Measurements from ENCODE around the gene GNGT1.

GNGT1 gene

GRCh38 chr7:93958216-93958615 is 51.8 kb downstream of the GNGT1 start:
- TF ChIP-seq OSR1 (CRISPR knock-in tag; IDR thresholded peaks at IDR 0.05): no peak
- TF ChIP-seq ARNTL (CRISPR knock-in tag; IDR thresholded peaks at IDR 0.05; ENCODE audit: borderline replicate concordance, low read depth): no peak
- TF ChIP-seq ISL1 (CRISPR knock-in tag; IDR thresholded peaks at IDR 0.05): no peak
- no peak for TF ChIP-seq CSRNP3 (CRISPR knock-in tag; IDR thresholded peaks at IDR 0.05)
- TF ChIP-seq ZC3H10 (CRISPR knock-in tag; IDR thresholded peaks at IDR 0.05): no peak
- no peak for TF ChIP-seq ZFP3 (CRISPR knock-in tag; IDR thresholded peaks at IDR 0.05)
- no peak for TF ChIP-seq CREB5 (CRISPR knock-in tag; IDR thresholded peaks at IDR 0.05; ENCODE audit: low read depth)
- no peak for TF ChIP-seq RARB (CRISPR knock-in tag; IDR thresholded peaks at IDR 0.05)
- TF ChIP-seq TOX (CRISPR knock-in tag; IDR thresholded peaks at IDR 0.05; ENCODE audit: borderline replicate concordance): no peak
- ATAC-seq: peak; percentile 83

- ATAC-seq: peak; percentile 73
- no peak for TF ChIP-seq ZNF565 (CRISPR knock-in tag; conservative IDR thresholded peaks at IDR 0.05; ENCODE audit: low read depth)
- TF ChIP-seq CSDC2 (CRISPR knock-in tag; IDR thresholded peaks at IDR 0.05): no peak
- no peak for TF ChIP-seq PPARA (CRISPR knock-in tag; IDR thresholded peaks at IDR 0.05; ENCODE audit: borderline replicate concordance)
- no peak for TF ChIP-seq SNAI2 (CRISPR knock-in tag; IDR thresholded peaks at IDR 0.05)
- no peak for TF ChIP-seq ZFP3 (CRISPR knock-in tag; IDR thresholded peaks at IDR 0.05)
- TF ChIP-seq TSHZ2 (CRISPR knock-in tag; IDR thresholded peaks at IDR 0.05): no peak
- TF ChIP-seq GLIS3 (CRISPR knock-in tag; IDR thresholded peaks at IDR 0.05): no peak
- no peak for TF ChIP-seq BACH2 (CRISPR knock-in tag; IDR thresholded peaks at IDR 0.05; ENCODE audit: borderline replicate concordance)
- no peak for TF ChIP-seq ZNF8 (CRISPR knock-in tag; IDR thresholded peaks at IDR 0.05)
- no peak for TF ChIP-seq RARB (CRISPR knock-in tag; IDR thresholded peaks at IDR 0.05)
- TF ChIP-seq PATZ1 (CRISPR knock-in tag; IDR thresholded peaks at IDR 0.05; ENCODE audit: borderline replicate concordance): no peak
- TF ChIP-seq ZNF70 (CRISPR knock-in tag; IDR thresholded peaks at IDR 0.05): no peak
- no peak for TF ChIP-seq CSRNP3 (CRISPR knock-in tag; IDR thresholded peaks at IDR 0.05)
- TF ChIP-seq TOX (CRISPR knock-in tag; IDR thresholded peaks at IDR 0.05; ENCODE audit: borderline replicate concordance): no peak
Observed at GRCh38 chr7:93958651-93959050, 52.3 kb downstream of the GNGT1 start.

Measured in SK-N-SH treated with all-trans-retinoic acid at 6 μM for 48 hours (cell line).